Calu3 (cell line): ENCODE results near the gene CCDC158. TPM values are rescaled to one million over a fixed set of nuclear protein-coding genes. Genes with fewer than 3 reads are reported as not detected.

Experiments used
- BruUV-seq: library from RNA; stranded (reverse); fragments of 400-500 nt; replicated peaks from 2 replicates; lab custom pipeline; 2021; lab: Mats Ljungman, UMichigan
- CTCF ChIA-PET: fragments of 300-600 bp; sonication (Branson Sonifier 250); formaldehyde crosslinking; loops from one replicate; lab custom pipeline; 2022; ENCODE audit warnings: antibody characterized with exemption; lab: Charles Lee
- DNase-seq: peaks from one replicate; pipeline ENCODE4 v3.0.0; 2022
- H3K27ac Mint-ChIP-seq: one replicate; pipeline ENCODE4 v1.8.0; 2022; ENCODE audit warnings: mixed read lengths; ENCODE audit not compliant: unreplicated experiment
- H3K27me3 Mint-ChIP-seq: one replicate; pipeline ENCODE4 v1.8.0; 2022; ENCODE audit warnings: mixed read lengths; ENCODE audit not compliant: unreplicated experiment
- H3K36me3 Mint-ChIP-seq: one replicate; pipeline ENCODE4 v1.8.0; 2022; ENCODE audit warnings: mild to moderate bottlenecking, moderate library complexity, mixed read lengths; ENCODE audit not compliant: insufficient read depth, unreplicated experiment
- H3K4me1 Mint-ChIP-seq: one replicate; pipeline ENCODE4 v1.8.0; 2022; ENCODE audit warnings: mild to moderate bottlenecking, low read depth, mixed read lengths; ENCODE audit not compliant: unreplicated experiment
- H3K4me3 Mint-ChIP-seq: one replicate; pipeline ENCODE4 v1.8.0; 2022; ENCODE audit warnings: mild to moderate bottlenecking, low read depth, moderate library complexity, mixed read lengths; ENCODE audit not compliant: unreplicated experiment
- H3K9me3 Mint-ChIP-seq: one replicate; pipeline ENCODE4 v1.8.0; 2022; ENCODE audit warnings: low read depth, mixed read lengths; ENCODE audit not compliant: unreplicated experiment
- CTCF ChIP-seq: fragments of 200-600 bp; IDR thresholded peaks from one replicate; pipeline ENCODE4 v1.8.0; 2022; ENCODE audit warnings: antibody characterized with exemption; ENCODE audit not compliant: unreplicated experiment
- intact Hi-C: fragments of 100-400 bp; cut with micrococcal nuclease; formaldehyde crosslinking; loops from one replicate; pipeline ENCODE4 v1.10.0; 2022; ENCODE audit not compliant: unreplicated experiment
- total RNA-seq: library from RNA; stranded (reverse); gene quantifications from 2 replicates; pipeline ENCODE4 v1.2.3, GENCODE V29; 2022

CCDC158 gene
- total RNA-seq, 1 experiment from 2014 or later = not detected

- Mint-ChIP-seq H3K27ac (no peak overlapping the region), H3K4me1 (peaks cover 40% of the 10 kb centered on the region), H3K27me3 (no peaks in the 10 kb centered on the region), H3K36me3 (peaks cover 9% of the 10 kb centered on the region), H3K9me3 (no peaks in the 10 kb centered on the region), H3K4me3 (no peak overlapping the region)
- intact Hi-C loops = loop anchor here (5.0 kb wide), 1 partner anchor 34 kb away; no protein-coding TSS in a partner anchor
- CTCF ChIA-PET = no interaction called here
- TF ChIP-seq CTCF = no peak
- DNase-seq = no peak
- BruUV-seq = no TSS peak
Observed at GRCh38 chr4:76453232-76453631, 32.3 kb upstream of the CCDC158 start.

DNA sequence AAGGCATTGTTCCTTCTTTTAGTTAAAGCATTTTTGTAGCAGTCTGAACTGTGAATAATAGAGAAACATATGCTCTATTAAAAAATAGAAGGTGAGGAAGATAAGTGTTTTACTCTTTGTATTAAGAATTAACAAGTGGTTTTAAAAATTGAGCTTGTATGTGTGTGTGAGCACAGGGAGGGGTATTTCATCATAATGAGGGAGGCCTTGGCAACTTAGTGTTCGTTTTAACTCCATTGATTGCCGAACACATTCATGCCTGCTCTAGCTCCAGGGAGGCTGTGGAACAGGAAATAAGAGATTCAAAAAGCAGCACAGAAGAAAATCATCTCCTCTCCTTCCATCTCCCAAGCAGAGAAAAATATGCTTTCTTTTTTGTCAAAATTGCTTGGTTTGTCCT, 28.9 kb upstream of the CCDC158 start:
- H3K4me3 Mint-ChIP-seq = peak overlapping the region; percentile 32
- H3K27me3 Mint-ChIP-seq = no peaks in the 10 kb centered on the region
- no peak for DNase-seq
- BruUV-seq = no TSS peak
- CTCF ChIA-PET = interaction anchor here (0.6 to 1.4 kb wide), 2 partner anchors 19 to 94 kb away, joined by 3 to 4 read pairs; no protein-coding TSS in a partner anchor
- intact Hi-C loops = loop anchor here (5.0 kb wide), 1 partner anchor 37 kb away; no protein-coding TSS in a partner anchor
- peaks cover 9% of the 10 kb centered on the region for H3K36me3 Mint-ChIP-seq
- H3K27ac Mint-ChIP-seq = peak overlapping the region; percentile 56
- H3K4me1 Mint-ChIP-seq = peaks cover 50% of the 10 kb centered on the region
- no peaks in the 10 kb centered on the region for H3K9me3 Mint-ChIP-seq
- TF ChIP-seq CTCF = no peak

DNA sequence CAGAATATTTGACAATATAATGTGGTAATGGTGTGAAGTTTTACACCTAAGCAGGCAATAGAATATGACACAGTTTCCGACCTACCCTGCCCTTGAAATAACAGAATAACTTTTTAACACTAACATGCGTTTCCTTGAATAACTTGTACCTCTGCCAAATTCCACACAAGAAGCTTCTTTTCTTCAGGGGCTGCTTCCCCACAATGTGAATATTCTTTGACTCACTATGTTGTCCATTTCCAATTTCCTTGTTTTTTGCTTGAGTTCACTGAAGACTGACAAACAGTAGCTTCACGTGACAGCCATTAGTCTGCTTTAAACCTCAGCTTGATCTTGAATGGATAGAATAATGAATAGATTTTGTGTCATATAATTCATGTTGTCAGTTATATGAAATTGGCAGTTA, 28.4 kb upstream of the CCDC158 start:
- intact Hi-C loops = no loop called here
- no TSS peak for BruUV-seq
- no peak for DNase-seq
- CTCF ChIA-PET = interaction anchor here (0.6 to 1.4 kb wide), 2 partner anchors 18 to 95 kb away, joined by 3 to 4 read pairs; no protein-coding TSS in a partner anchor
- Mint-ChIP-seq H3K27me3 (no peaks in the 10 kb centered on the region), H3K4me3 (peak overlapping the region; percentile 16), H3K36me3 (peaks cover 9% of the 10 kb centered on the region), H3K4me1 (peaks cover 50% of the 10 kb centered on the region), H3K9me3 (no peaks in the 10 kb centered on the region), H3K27ac (peak overlapping the region; percentile 56)
- TF ChIP-seq CTCF = no peak

DNA sequence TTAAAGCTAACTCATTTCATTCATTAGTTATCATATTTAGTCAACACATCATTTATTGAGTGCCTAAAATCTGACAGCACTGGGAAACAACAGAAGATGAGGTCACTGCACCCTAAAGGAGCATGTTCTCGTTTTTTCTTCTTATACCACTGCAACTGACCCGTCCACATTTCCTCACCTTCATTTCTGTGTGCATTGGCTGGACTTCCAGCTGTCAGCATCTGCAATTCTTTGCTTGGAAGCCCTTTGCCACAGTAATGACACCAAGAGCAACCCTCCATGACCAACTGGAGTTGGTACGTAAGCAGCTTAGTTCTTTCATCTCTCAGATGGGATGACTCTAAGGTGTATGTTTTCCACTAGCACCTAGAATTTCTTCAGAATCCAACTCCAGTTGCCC, 27.3 kb upstream of the CCDC158 start:
- Mint-ChIP-seq H3K4me1 (peaks cover 50% of the 10 kb centered on the region), H3K27ac (no peak overlapping the region), H3K36me3 (peaks cover 9% of the 10 kb centered on the region), H3K4me3 (no peak overlapping the region), H3K27me3 (no peaks in the 10 kb centered on the region), H3K9me3 (no peaks in the 10 kb centered on the region)
- no peak for TF ChIP-seq CTCF
- CTCF ChIA-PET = interaction anchor here (0.9 to 2.1 kb wide), 3 partner anchors 13 to 142 kb away, joined by 3 to 5 read pairs (median 3); partner anchors contain the start of genes SHROOM3 and STBD1
- intact Hi-C loops = no loop called here
- BruUV-seq = no TSS peak
- DNase-seq = no peak
